ENCODE measurements around the gene GCGR.

GRCh38 chr17:81852237-81852636, 48.3 kb downstream of the GCGR start:
- TF ChIP-seq CTCF (conservative IDR thresholded peaks at IDR 0.05; ENCODE audit: low read length) (no peak), EZH2phosphoT487 (IDR thresholded peaks at IDR 0.05; ENCODE audit: borderline replicate concordance, low read depth, low read length) (no peak)

All from OCI-LY7 (cell line).